SK-N-SH treated with all-trans-retinoic acid at 6 μM for 48 hours (cell line): Measurements from ENCODE around the gene MPDU1.

Experiments used
- ATAC-seq: fragments of 200-7000 bp; cut with Tn5 transposase; 3 replicates; pipeline ENCODE4 v1.9.1; 2020; ENCODE audit warnings: mild to moderate bottlenecking, moderate library complexity
- BACH2 ChIP-seq: fragments of 250-450 bp; sonication (Bioruptor Pico); IDR thresholded peaks from 2 replicates; pipeline ENCODE4 v1.9.0; 2021; ENCODE audit warnings: mild to moderate bottlenecking, borderline replicate concordance
- CREB5 ChIP-seq: fragments of 250-450 bp; sonication (Bioruptor Pico); IDR thresholded peaks from 2 replicates; pipeline ENCODE4 v1.5.1; 2020; ENCODE audit warnings: low read depth, mild to moderate bottlenecking, moderate library complexity
- CSDC2 ChIP-seq: fragments of 250-450 bp; sonication (Bioruptor Pico); IDR thresholded peaks from 2 replicates; pipeline ENCODE4 v1.5.0; 2020; ENCODE audit warnings: mild to moderate bottlenecking, moderate library complexity
- ESRRG ChIP-seq: fragments of 250-450 bp; sonication (Bioruptor Pico); IDR thresholded peaks from 2 replicates; pipeline ENCODE4 v1.6.1; 2021; ENCODE audit warnings: mild to moderate bottlenecking
- GLIS3 ChIP-seq: fragments of 250-450 bp; sonication (Bioruptor Pico); IDR thresholded peaks from 2 replicates; pipeline ENCODE4 v1.5.0; 2020; ENCODE audit warnings: mild to moderate bottlenecking, moderate library complexity
- ISL1 ChIP-seq: fragments of 250-450 bp; sonication (Bioruptor Pico); IDR thresholded peaks from 2 replicates; pipeline ENCODE4 v2.1.2; 2022; ENCODE audit warnings: mild to moderate bottlenecking, moderate library complexity
- OSR1 ChIP-seq: fragments of 250-450 bp; sonication (Bioruptor Pico); IDR thresholded peaks from 2 replicates; pipeline ENCODE4 v1.8.0; 2022; ENCODE audit warnings: moderate library complexity, mild to moderate bottlenecking, inconsistent platforms
- PATZ1 ChIP-seq: fragments of 250-450 bp; sonication (Bioruptor Pico); IDR thresholded peaks from 2 replicates; pipeline ENCODE4 v1.8.0; 2020; ENCODE audit warnings: mild to moderate bottlenecking, moderate library complexity, borderline replicate concordance
- POU6F1 ChIP-seq: fragments of 250-450 bp; sonication (Bioruptor Pico); IDR thresholded peaks from 2 replicates; pipeline ENCODE4 v1.8.0; 2021; ENCODE audit warnings: low read depth, mild to moderate bottlenecking, moderate library complexity, borderline replicate concordance
- RARB ChIP-seq: fragments of 250-450 bp; sonication (Bioruptor Pico); IDR thresholded peaks from 2 replicates; pipeline ENCODE4 v1.8.0; 2021; ENCODE audit warnings: mild to moderate bottlenecking, moderate library complexity
- SNAI2 ChIP-seq: fragments of 250-450 bp; sonication (Bioruptor Pico); IDR thresholded peaks from 2 replicates; pipeline ENCODE4 v1.5.0; 2020; ENCODE audit warnings: mild to moderate bottlenecking, moderate library complexity
- TOX ChIP-seq: fragments of 250-450 bp; sonication (Bioruptor Pico); IDR thresholded peaks from 2 replicates; pipeline ENCODE4 v1.8.0; 2021; ENCODE audit warnings: mild to moderate bottlenecking, moderate library complexity, borderline replicate concordance
- TSHZ2 ChIP-seq: fragments of 250-450 bp; sonication (Bioruptor Pico); IDR thresholded peaks from 2 replicates; pipeline ENCODE4 v1.5.0; 2020; ENCODE audit warnings: mild to moderate bottlenecking, moderate library complexity
- ZC3H10 ChIP-seq: fragments of 250-450 bp; sonication (Bioruptor Pico); IDR thresholded peaks from 2 replicates; pipeline ENCODE4 v1.5.1; 2021; ENCODE audit warnings: mild to moderate bottlenecking, moderate library complexity
- ZFP30 ChIP-seq: fragments of 450-650 bp; formaldehyde crosslinking; IDR thresholded peaks from 2 replicates; pipeline ENCODE4 v1.5.0; 2022; ENCODE audit warnings: mild to moderate bottlenecking, moderate library complexity
- ZNF565 ChIP-seq: fragments of 450-650 bp; formaldehyde crosslinking; conservative IDR thresholded peaks from 2 replicates; pipeline ENCODE4 v1.5.0; 2020; ENCODE audit warnings: low read depth, mild to moderate bottlenecking, moderate library complexity
- ZNF70 ChIP-seq: fragments of 450-650 bp; formaldehyde crosslinking; IDR thresholded peaks from 2 replicates; pipeline ENCODE4 v1.5.0; 2020; ENCODE audit warnings: mild to moderate bottlenecking, moderate library complexity
- ZNF8 ChIP-seq: fragments of 450-650 bp; formaldehyde crosslinking; IDR thresholded peaks from 2 replicates; pipeline ENCODE4 v1.5.0; 2020; ENCODE audit warnings: mild to moderate bottlenecking, moderate library complexity

The MPDU1 gene

GRCh38 chr17:7583253-7584109 lies at the start of gene MPDU1:
TSS of gene MPDU1 (plus strand) at chr17:7583852. CDS start at chr17:7583863, 11 bp downstream.
- ATAC-seq, result peak; percentile 66
- TF ChIP-seq BACH2 (CRISPR knock-in tag) (no peak), SNAI2 (0 out of 2 replicates have a peak, but pooled peaks have one; percentile 15), TSHZ2 (CRISPR knock-in tag) (peak; percentile 70; the same call in 1 of the 2 replicates)

GRCh38 chr17:7538050-7538449 lies 45.6 kb upstream of the MPDU1 start:
- ATAC-seq, result no peak
- TF ChIP-seq GLIS3 (CRISPR knock-in tag) (no peak), ISL1 (no peak), TSHZ2 (CRISPR knock-in tag) (no peak)

- TF ChIP-seq TOX (CRISPR knock-in tag) (no peak), ESRRG (CRISPR knock-in tag) (no peak), POU6F1 (CRISPR knock-in tag) (no peak), SNAI2 (no peak), ZNF565 (CRISPR knock-in tag) (no peak), OSR1 (CRISPR knock-in tag) (no peak), ZNF8 (CRISPR knock-in tag) (no peak), ZNF70 (CRISPR knock-in tag) (no peak)
- no peak for ATAC-seq
These were observed 44.6 kb upstream of the MPDU1 start for GRCh38 chr17:7538891-7539545.

GRCh38 chr17:7541074-7541621 lies 42.5 kb upstream of the MPDU1 start:
- ATAC-seq, result no peak
- TF ChIP-seq ESRRG (CRISPR knock-in tag) (no peak), RARB (CRISPR knock-in tag) (no peak), PATZ1 (no peak), OSR1 (CRISPR knock-in tag) (no peak), CSDC2 (no peak), ZNF8 (CRISPR knock-in tag) (no peak), CREB5 (CRISPR knock-in tag) (no peak), ZFP30 (CRISPR knock-in tag) (no peak), GLIS3 (CRISPR knock-in tag) (no peak), ZC3H10 (CRISPR knock-in tag) (no peak)
